BLaER1 treated with 17β-estradiol and CSF1 and Interleukin-3, amounts not matched to agents 10 nM and 100 nM (cell line): ENCODE data around the gene CD6.

Source experiments
- H3K27ac ChIP-seq, 11 experiments: shearing (Covaris generic); formaldehyde crosslinking; 2 replicates each; pipeline ENCODE4 v1.8.1; 2022
- H3K27me3 ChIP-seq, 11 experiments: shearing (Covaris generic); formaldehyde crosslinking; 2 replicates each; pipeline ENCODE4 v1.8.1; 2022
- H3K36me3 ChIP-seq, 11 experiments: shearing (Covaris generic); formaldehyde crosslinking; 2 replicates each; pipeline ENCODE4 v1.8.1; 2022
- H3K4me1 ChIP-seq, 10 experiments: shearing (Covaris generic); formaldehyde crosslinking; 2 replicates each; pipeline ENCODE4 v1.8.1; 2022
- H3K4me2 ChIP-seq, 11 experiments: shearing (Covaris generic); formaldehyde crosslinking; 2 replicates each; pipeline ENCODE4 v1.8.1; 2022
- H3K4me3 ChIP-seq, 10 experiments: shearing (Covaris generic); formaldehyde crosslinking; 2 replicates each; pipeline ENCODE4 v1.8.1; 2022
- H3K9ac ChIP-seq, 11 experiments: shearing (Covaris generic); formaldehyde crosslinking; 2 replicates each; pipeline ENCODE4 v1.8.1; 2022
- H3K9me3 ChIP-seq, 11 experiments: shearing (Covaris generic); formaldehyde crosslinking; replicated peaks in 1 of 11; 2 replicates each; pipeline ENCODE4 v1.8.1; 2022
- H4K20me1 ChIP-seq, 11 experiments: shearing (Covaris generic); formaldehyde crosslinking; 2 replicates each; pipeline ENCODE4 v1.8.1; 2022
- Cebpa-rat ChIP-seq, 11 experiments: shearing (Covaris generic); IDR thresholded peaks; 2 replicates each; pipeline ENCODE4 v1.8.1; 2022

Gene CD6

GRCh38 chr11:60931917-60932316 lies 39.6 kb upstream of the CD6 start:
- H3K27me3 ChIP-seq = peaks cover 0 to 9% (median 1%) of the 10 kb centered on the region in 11 experiments; a peak in 7 of 22 replicates
- TF ChIP-seq Cebpa-rat (IDR thresholded peaks at IDR 0.05) = no peak
- H3K4me3 ChIP-seq = no peak overlapping the region
- H3K9ac ChIP-seq = peak overlapping the region in 2 of 11 experiments; percentile 8 to 29; a peak in 1 of 22 replicates
- H3K36me3 ChIP-seq = peaks cover 0 to 19% (median 9%) of the 10 kb centered on the region in 11 experiments; a peak in 13 of 22 replicates
- peak overlapping the region in 9 of 11 experiments; percentile 12 to 66 (median 53); a peak in 17 of 22 replicates for H3K4me2 ChIP-seq
- H3K27ac ChIP-seq = no peak overlapping the region
- H3K4me1 ChIP-seq = peaks cover 15 to 36% (median 26%) of the 10 kb centered on the region in 10 experiments; a peak in 19 of 20 replicates
- peaks cover 0 to 47% (median 13%) of the 10 kb centered on the region in 11 experiments; a peak in 10 of 22 replicates for H4K20me1 ChIP-seq
- no peaks in the 10 kb centered on the region for H3K9me3 ChIP-seq

- H3K4me2 ChIP-seq = peak overlapping the region in 4 of 11 experiments; percentile 33 to 66 (median 46); a peak in 4 of 22 replicates
Measured at GRCh38 chr11:60932605-60933356, 38.7 kb upstream of the CD6 start.

GRCh38 chr11:60933416-60934123 lies 37.9 kb upstream of the CD6 start:
- Histone ChIP-seq H3K27me3 (no peaks in the 10 kb centered on the region), H3K36me3 (peaks cover 0 to 31% (median 19%) of the 10 kb centered on the region in 11 experiments; a peak in 14 of 22 replicates), H3K4me3 (no peak overlapping the region), H3K27ac (no peak overlapping the region), H3K9me3 (no peaks in the 10 kb centered on the region), H3K4me1 (peaks cover 7 to 36% (median 17%) of the 10 kb centered on the region in 10 experiments; a peak in 19 of 20 replicates), H4K20me1 (peaks cover 0 to 61% (median 6%) of the 10 kb centered on the region in 11 experiments; a peak in 10 of 22 replicates), H3K9ac (no peak overlapping the region), H3K4me2 (peak overlapping the region in 1 of 11 experiments; percentile 35; a peak in 2 of 22 replicates)
- TF ChIP-seq Cebpa-rat (IDR thresholded peaks at IDR 0.05) = no peak

More at GRCh38 chr11:60932605-60933356, 38.7 kb upstream of the CD6 start:
- no peak for TF ChIP-seq Cebpa-rat (IDR thresholded peaks at IDR 0.05)
- H3K27ac ChIP-seq = no peak overlapping the region
- H3K9ac ChIP-seq = 0 out of 22 replicates have a peak overlapping the region, but pooled peaks of 1 of the 11 experiments have one; percentile 24
- peaks cover 0 to 53% (median 7%) of the 10 kb centered on the region in 11 experiments; a peak in 10 of 22 replicates for H4K20me1 ChIP-seq
- H3K9me3 ChIP-seq = no peaks in the 10 kb centered on the region
- H3K27me3 ChIP-seq = 0 out of 22 replicates have a peak, but pooled peaks cover 0 to under 1% (median 0%) of the 10 kb centered on the region in 11 experiments
- peaks cover 0 to 28% (median 16%) of the 10 kb centered on the region in 11 experiments; a peak in 14 of 22 replicates for H3K36me3 ChIP-seq
- H3K4me1 ChIP-seq = peaks cover 7 to 36% (median 20%) of the 10 kb centered on the region in 10 experiments; a peak in 19 of 20 replicates
- no peak overlapping the region for H3K4me3 ChIP-seq

- peak overlapping the region in 1 of 11 experiments; percentile 35; a peak in 1 of 22 replicates for H3K4me2 ChIP-seq
- no peak overlapping the region for H3K27ac ChIP-seq
- peaks cover 7 to 36% (median 17%) of the 10 kb centered on the region in 10 experiments; a peak in 19 of 20 replicates for H3K4me1 ChIP-seq
- no peaks in the 10 kb centered on the region for H3K27me3 ChIP-seq
- H3K4me3 ChIP-seq = no peak overlapping the region
- no peak overlapping the region for H3K9ac ChIP-seq
- H4K20me1 ChIP-seq = peaks cover 0 to 68% (median 6%) of the 10 kb centered on the region in 11 experiments; a peak in 10 of 22 replicates
- H3K9me3 ChIP-seq = no peaks in the 10 kb centered on the region
- TF ChIP-seq Cebpa-rat (IDR thresholded peaks at IDR 0.05) = no peak
- H3K36me3 ChIP-seq = peaks cover 0 to 32% (median 23%) of the 10 kb centered on the region in 11 experiments; a peak in 14 of 22 replicates
Measured at GRCh38 chr11:60934124-60934789, 37.2 kb upstream of the CD6 start.

- Histone ChIP-seq H4K20me1 (peaks cover 0 to 75% (median 6%) of the 10 kb centered on the region in 11 experiments; a peak in 10 of 22 replicates), H3K36me3 (peaks cover 0 to 40% (median 30%) of the 10 kb centered on the region in 11 experiments; a peak in 14 of 22 replicates), H3K9me3 (no peaks in the 10 kb centered on the region), H3K27me3 (no peaks in the 10 kb centered on the region), H3K4me1 (peaks cover 7 to 36% (median 17%) of the 10 kb centered on the region in 10 experiments; a peak in 19 of 20 replicates), H3K27ac (no peak overlapping the region), H3K4me2 (peak overlapping the region in 1 of 11 experiments; percentile 35; a peak in 1 of 22 replicates), H3K9ac (no peak overlapping the region), H3K4me3 (no peak overlapping the region)
- no peak for TF ChIP-seq Cebpa-rat (IDR thresholded peaks at IDR 0.05)
Measured at GRCh38 chr11:60934790-60935605, 36.5 kb upstream of the CD6 start.

GRCh38 chr11:60935676-60936442 lies 35.6 kb upstream of the CD6 start:
- Histone ChIP-seq H3K9me3 (no peaks in the 10 kb centered on the region), H3K27ac (no peak overlapping the region), H4K20me1 (peaks cover 0 to 84% (median 6%) of the 10 kb centered on the region in 11 experiments; a peak in 10 of 22 replicates), H3K27me3 (no peaks in the 10 kb centered on the region), H3K4me3 (no peak overlapping the region), H3K9ac (no peak overlapping the region), H3K36me3 (peaks cover 0 to 48% (median 35%) of the 10 kb centered on the region in 11 experiments; a peak in 15 of 22 replicates), H3K4me1 (peaks cover 7 to 36% (median 17%) of the 10 kb centered on the region in 10 experiments; a peak in 19 of 20 replicates), H3K4me2 (no peak overlapping the region)
- no peak for TF ChIP-seq Cebpa-rat (IDR thresholded peaks at IDR 0.05)

GRCh38 chr11:60936467-60937143 lies 34.9 kb upstream of the CD6 start:
- peaks cover 0 to 91% (median 5%) of the 10 kb centered on the region in 11 experiments; a peak in 11 of 22 replicates for H4K20me1 ChIP-seq
- H3K4me1 ChIP-seq = peaks cover 6 to 35% (median 13%) of the 10 kb centered on the region in 10 experiments; a peak in 19 of 20 replicates
- H3K9ac ChIP-seq = no peak overlapping the region
- H3K9me3 ChIP-seq = no peaks in the 10 kb centered on the region
- peaks cover 6 to 56% (median 35%) of the 10 kb centered on the region in 11 experiments; a peak in 21 of 22 replicates for H3K36me3 ChIP-seq
- H3K27me3 ChIP-seq = no peaks in the 10 kb centered on the region
- H3K4me2 ChIP-seq = no peak overlapping the region
- TF ChIP-seq Cebpa-rat (IDR thresholded peaks at IDR 0.05) = no peak
- H3K27ac ChIP-seq = no peak overlapping the region
- H3K4me3 ChIP-seq = no peak overlapping the region
